ENCODE data around the gene CARD19. TPM values are rescaled to one million over a fixed set of nuclear protein-coding genes. Genes with fewer than 3 reads are reported as not detected.

Gene CARD19
- total and polyA plus RNA-seq, 9 of the 15 experiments (the other 6 are each of a cell fraction or from before 2014, with no cell fraction given) = 0.90 to 34.9 (median 14.6) TPM

DNA sequence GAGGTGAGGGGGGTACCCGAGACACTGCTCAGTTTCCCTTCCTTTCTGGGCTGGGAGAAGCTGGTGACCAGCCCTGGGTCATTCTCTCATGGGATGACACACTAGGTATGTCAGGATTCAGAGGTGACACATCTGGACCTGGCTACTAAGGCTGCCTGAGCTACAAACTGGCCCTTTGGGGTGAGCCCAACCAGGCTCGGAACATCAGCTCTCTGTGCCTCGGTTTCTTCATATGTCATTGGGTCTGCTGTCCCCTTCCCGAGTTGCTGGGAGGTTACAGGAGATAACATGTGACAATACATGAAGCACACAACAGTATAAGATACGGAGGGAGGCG lies 11.8 kb downstream of the CARD19 start:
- Histone ChIP-seq H2AFZ (ENCODE audit: low read depth, low read length) (no peak overlapping the region), H3K9me3 (replicated peaks; ENCODE audit: control insufficient read depth, insufficient read depth, low read depth, low read length) (no peaks in the 10 kb centered on the region), H4K20me1 (replicated peaks; ENCODE audit: control insufficient read depth, insufficient read depth, low read length) (no peaks in the 10 kb centered on the region), H3K9ac (ENCODE audit: insufficient read depth in 1 of 2, low read depth in 2 of 2, low read length in 2 of 2) (peak overlapping the region in 1 of 2 experiments; percentile 17; a peak in 1 of 4 replicates), H3K9me1 (ENCODE audit: control insufficient read depth, insufficient read depth, low read length) (no peaks in the 10 kb centered on the region), H3K79me2 (ENCODE audit: control insufficient read depth, insufficient read depth, low read length) (no peaks in the 10 kb centered on the region), H3K4me2 (ENCODE audit: insufficient read depth, low read length) (peak overlapping the region; percentile 40; the same call in 1 of the 2 replicates), H3K27ac (ENCODE audit: extremely low read depth, low read depth, low read length) (no peak overlapping the region), H3K4me1 (replicated peaks in 1 of 2; ENCODE audit: control insufficient read depth in 2 of 2, insufficient read depth in 2 of 2, low read length in 2 of 2) (peaks cover 18 to 38% of the 10 kb centered on the region in 2 experiments; a peak in 4 of 5 replicates), H3K4me3 (no peak overlapping the region), H3K36me3 (ENCODE audit: control insufficient read depth, insufficient read depth, low read length) (peaks cover under 1% of the 10 kb centered on the region; the same call in 1 of the 3 replicates), H3K27me3 (ENCODE audit: control insufficient read depth in 2 of 2, insufficient read depth in 2 of 2, low read length in 2 of 2) (no peaks in the 10 kb centered on the region)
- no TSS peak for BruUV-seq (replicated peaks)
- DNase-seq (ENCODE audit: extremely low read depth in 1 of 4, low spot score in 3 of 4) (no peak), ATAC-seq (no peak), FAIRE-seq (no peak)
- intact Hi-C loops (cut with micrococcal nuclease) (loop anchor here (2.0 to 5.0 kb wide), 5 partner anchors 45 to 205 kb away; no protein-coding TSS in a partner anchor), in situ Hi-C loops (cut with MboI) (loop anchor here (10.0 kb wide), 1 partner anchor 197 kb away; no protein-coding TSS in a partner anchor)
- ChIA-PET CTCF (ENCODE audit: low intra/inter-chr PET ratio) (interaction anchor here (2.0 kb wide), 1 partner anchor 197 kb away, joined by 11 read pairs; no protein-coding TSS in a partner anchor), POLR2A (interaction anchor here (1.0 to 2.5 kb wide), 3 partner anchors 10 to 1060 kb away, joined by 3 to 16 read pairs (median 5); partner anchors contain the start of gene CARD19)
- 32% methylated on average over 5 of the region's 6 CpGs for WGBS (ENCODE audit: insufficient coverage, low coverage, missing lambda C conversion rate)
- TF ChIP-seq ETV1 (tag; conservative IDR thresholded peaks at IDR 0.05; ENCODE audit: low read depth) (no peak), FOXK2 (conservative IDR thresholded peaks at IDR 0.05 in 1 of 2, IDR thresholded peaks at IDR 0.05 in 1 of 2; ENCODE audit: low read depth in 2 of 2) (no peak), ZFX (CRISPR knock-in tag; IDR thresholded peaks at IDR 0.05) (no peak), PYGO2 (tag; IDR thresholded peaks at IDR 0.05) (no peak), ZNF75A (CRISPR knock-in tag; IDR thresholded peaks at IDR 0.05) (no peak), PCBP2 (IDR thresholded peaks at IDR 0.05; ENCODE audit: low read depth, low read length, poor library complexity, severe bottlenecking) (no peak), SRSF7 (optimal IDR thresholded peaks at IDR 0.05; ENCODE audit: low read depth, low read length) (no peak), MAFF (IDR thresholded peaks at IDR 0.05; ENCODE audit: low read length) (no peak), PML (IDR thresholded peaks at IDR 0.05; ENCODE audit: low read length) (no peak), DPF2 (IDR thresholded peaks at IDR 0.05) (no peak)
- TF ChIP-seq, protein P1, sequence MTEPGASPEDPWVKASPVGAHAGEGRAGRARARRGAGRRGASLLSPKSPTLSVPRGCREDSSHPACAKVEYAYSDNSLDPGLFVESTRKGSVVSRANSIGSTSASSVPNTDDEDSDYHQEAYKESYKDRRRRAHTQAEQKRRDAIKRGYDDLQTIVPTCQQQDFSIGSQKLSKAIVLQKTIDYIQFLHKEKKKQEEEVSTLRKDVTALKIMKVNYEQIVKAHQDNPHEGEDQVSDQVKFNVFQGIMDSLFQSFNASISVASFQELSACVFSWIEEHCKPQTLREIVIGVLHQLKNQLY (CRISPR knock-in tag; conservative IDR thresholded peaks at IDR 0.05) = no peak
- TF ChIP-seq, protein P2, sequence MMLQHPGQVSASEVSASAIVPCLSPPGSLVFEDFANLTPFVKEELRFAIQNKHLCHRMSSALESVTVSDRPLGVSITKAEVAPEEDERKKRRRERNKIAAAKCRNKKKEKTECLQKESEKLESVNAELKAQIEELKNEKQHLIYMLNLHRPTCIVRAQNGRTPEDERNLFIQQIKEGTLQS (IDR thresholded peaks at IDR 0.05) = no peak
- TF ChIP-seq, protein P2 (CRISPR knock-in tag; conservative IDR thresholded peaks at IDR 0.05) = no peak

Measured in K562 (cell line).